Smooth muscle cell (in vitro differentiated cells): ENCODE results near the gene JSRP1. TPM values are rescaled to one million over a fixed set of nuclear protein-coding genes. Genes with fewer than 3 reads are reported as not detected.

Experiments used
- DNase-seq: peaks from one replicate; lab custom pipeline; 2025; ENCODE audit not compliant: unreplicated experiment; lab: John Stamatoyannopoulos, UW
- H2AFZ ChIP-seq: fragments of 200-600 bp; sonication (generic); 2 replicates; pipeline ENCODE4 v1.6.0; 2016; ENCODE audit warnings: antibody characterized with exemption, low read depth, mild to moderate bottlenecking
- H3F3A ChIP-seq: fragments of 200-600 bp; sonication (generic); 2 replicates; pipeline ENCODE4 v1.6.0; 2017; ENCODE audit warnings: antibody characterized with exemption, low read depth
- H3K27ac ChIP-seq: fragments of 200-600 bp; sonication (generic); 2 replicates; pipeline ENCODE4 v1.5.1; 2016; ENCODE audit warnings: low read depth, mild to moderate bottlenecking
- H3K27me3 ChIP-seq: fragments of 200-600 bp; sonication (generic); 2 replicates; pipeline ENCODE4 v1.6.1; 2016; ENCODE audit warnings: low read depth, mild to moderate bottlenecking
- H3K36me3 ChIP-seq: fragments of 200-600 bp; sonication (generic); 2 replicates; pipeline ENCODE4 v1.5.1; 2016; ENCODE audit warnings: low read depth
- H3K4me1 ChIP-seq: fragments of 200-600 bp; sonication (generic); 2 replicates; pipeline ENCODE4 v1.5.1; 2016; ENCODE audit warnings: low read depth
- H3K4me2 ChIP-seq: fragments of 200-600 bp; sonication (generic); 2 replicates; pipeline ENCODE4 v1.6.0; 2016; ENCODE audit warnings: mild to moderate bottlenecking
- H3K4me3 ChIP-seq: fragments of 200-600 bp; sonication (generic); 2 replicates; pipeline ENCODE4 v1.5.1; 2016; ENCODE audit warnings: mild to moderate bottlenecking
- H3K79me2 ChIP-seq: fragments of 200-600 bp; sonication (generic); 2 replicates; pipeline ENCODE4 v1.6.0; 2016; ENCODE audit warnings: low read depth, mild to moderate bottlenecking
- H3K9ac ChIP-seq: fragments of 200-600 bp; sonication (generic); 2 replicates; pipeline ENCODE4 v1.6.0; 2016; ENCODE audit warnings: low read depth
- H3K9me3 ChIP-seq: fragments of 200-600 bp; sonication (generic); replicated peaks from 2 replicates; pipeline ENCODE4 v1.5.1; 2016; ENCODE audit warnings: low read depth
- H4K20me1 ChIP-seq: fragments of 200-600 bp; sonication (generic); 2 replicates; pipeline ENCODE4 v1.6.0; 2016; ENCODE audit warnings: low read depth
- CTCF ChIP-seq: fragments of 200-600 bp; sonication (generic); IDR thresholded peaks from 2 replicates; pipeline ENCODE4 v1.5.1; 2017; ENCODE audit warnings: borderline replicate concordance, mild to moderate bottlenecking, antibody characterized with exemption; ENCODE audit not compliant: insufficient read depth, poor library complexity, severe bottlenecking
- WGBS: methylation state at CpG from one replicate; pipeline ENCODE4 v1.1.7; 2016; ENCODE audit warnings: low lambda C conversion rate; 5-methylcytosine and 5-hydroxymethylcytosine counted together
- polyA plus RNA-seq: library from polyadenylated mRNA; unstranded; fragments of >200 nt; fragmentation: Nextera tagmentation; extraction: Ambion mirVana; gene quantifications from 2 replicates; pipeline ENCODE4 v1.2.1, GENCODE V29; 2016
- total RNA-seq: library from RNA; depleted of rRNA; stranded (reverse); fragments of >200 nt; gene quantifications from 2 replicates; pipeline ENCODE4 v1.2.3, GENCODE V29; 2014

JSRP1 gene
- total and polyA plus RNA-seq, 2 experiments from 2014 or later = not detected

- H2AFZ ChIP-seq = no peak overlapping the region
- H4K20me1 ChIP-seq = peaks cover 85% of the 10 kb centered on the region
- H3F3A ChIP-seq = peaks cover 30% of the 10 kb centered on the region
- H3K36me3 ChIP-seq = no peaks in the 10 kb centered on the region
- no peak for DNase-seq
- no peaks in the 10 kb centered on the region for H3K27me3 ChIP-seq
- no peak overlapping the region for H3K9ac ChIP-seq
- no peak overlapping the region for H3K4me3 ChIP-seq
- H3K79me2 ChIP-seq = peaks cover 43% of the 10 kb centered on the region
- no peak overlapping the region for H3K4me2 ChIP-seq
- no peak overlapping the region for H3K27ac ChIP-seq
- no peak for TF ChIP-seq CTCF
- no peaks in the 10 kb centered on the region for H3K9me3 ChIP-seq
- 98% methylated on average over 50 of the region's 74 CpGs for WGBS
- peaks cover 24% of the 10 kb centered on the region for H3K4me1 ChIP-seq
Observed at GRCh38 chr19:2275588-2276428, 19.6 kb upstream of the JSRP1 start.

GRCh38 chr19:2274931-2275535 is 18.8 kb upstream of the JSRP1 start:
- Histone ChIP-seq H2AFZ (no peak overlapping the region), H3K9me3 (no peaks in the 10 kb centered on the region), H3F3A (peaks cover 34% of the 10 kb centered on the region), H3K4me2 (no peak overlapping the region), H3K4me1 (peaks cover 24% of the 10 kb centered on the region), H4K20me1 (peaks cover 89% of the 10 kb centered on the region), H3K4me3 (no peak overlapping the region), H3K9ac (no peak overlapping the region), H3K36me3 (no peaks in the 10 kb centered on the region), H3K27me3 (no peaks in the 10 kb centered on the region), H3K27ac (no peak overlapping the region), H3K79me2 (peaks cover 50% of the 10 kb centered on the region)
- TF ChIP-seq CTCF = peak; percentile 47
- WGBS = 68% methylated on average over 16 of the region's 16 CpGs
- DNase-seq = no peak

DNA sequence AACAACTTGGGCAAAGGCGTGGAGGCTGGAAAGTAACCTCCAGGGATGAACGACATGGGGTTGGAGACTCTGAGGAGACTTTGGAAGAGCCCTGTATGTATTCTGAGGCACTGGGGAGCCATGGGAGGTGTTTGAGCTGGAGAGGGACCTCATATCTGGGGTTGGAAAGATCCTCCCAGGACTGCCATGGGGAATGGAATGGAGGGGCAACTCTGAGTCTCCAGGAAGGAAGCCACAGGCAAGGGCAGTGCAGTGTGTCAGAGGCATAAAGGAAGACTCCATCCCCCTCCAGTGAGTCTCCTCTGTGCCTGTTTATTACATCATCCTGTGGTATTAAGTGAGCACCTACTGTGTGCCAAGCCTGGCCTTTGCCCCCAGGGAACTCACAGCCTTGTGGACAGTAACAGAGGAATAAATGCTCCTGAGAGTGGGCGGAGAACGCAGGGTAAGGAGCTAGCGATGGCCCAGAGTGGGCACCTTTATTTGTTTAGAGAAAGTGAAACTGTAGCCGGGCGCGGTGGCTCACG is 18.0 kb upstream of the JSRP1 start:
- H3F3A ChIP-seq = peaks cover 36% of the 10 kb centered on the region
- no peak for DNase-seq
- no peak overlapping the region for H3K4me3 ChIP-seq
- no peaks in the 10 kb centered on the region for H3K9me3 ChIP-seq
- H3K79me2 ChIP-seq = peaks cover 57% of the 10 kb centered on the region
- no peak overlapping the region for H2AFZ ChIP-seq
- peaks cover 88% of the 10 kb centered on the region for H4K20me1 ChIP-seq
- H3K27me3 ChIP-seq = no peaks in the 10 kb centered on the region
- H3K4me1 ChIP-seq = peaks cover 24% of the 10 kb centered on the region
- H3K4me2 ChIP-seq = no peak overlapping the region
- H3K9ac ChIP-seq = no peak overlapping the region
- WGBS = 89% methylated on average over 9 of the region's 9 CpGs
- no peaks in the 10 kb centered on the region for H3K36me3 ChIP-seq
- no peak for TF ChIP-seq CTCF
- H3K27ac ChIP-seq = peak overlapping the region; percentile 56
